ENCODE data around the gene GET4.

GET4 gene

DNA sequence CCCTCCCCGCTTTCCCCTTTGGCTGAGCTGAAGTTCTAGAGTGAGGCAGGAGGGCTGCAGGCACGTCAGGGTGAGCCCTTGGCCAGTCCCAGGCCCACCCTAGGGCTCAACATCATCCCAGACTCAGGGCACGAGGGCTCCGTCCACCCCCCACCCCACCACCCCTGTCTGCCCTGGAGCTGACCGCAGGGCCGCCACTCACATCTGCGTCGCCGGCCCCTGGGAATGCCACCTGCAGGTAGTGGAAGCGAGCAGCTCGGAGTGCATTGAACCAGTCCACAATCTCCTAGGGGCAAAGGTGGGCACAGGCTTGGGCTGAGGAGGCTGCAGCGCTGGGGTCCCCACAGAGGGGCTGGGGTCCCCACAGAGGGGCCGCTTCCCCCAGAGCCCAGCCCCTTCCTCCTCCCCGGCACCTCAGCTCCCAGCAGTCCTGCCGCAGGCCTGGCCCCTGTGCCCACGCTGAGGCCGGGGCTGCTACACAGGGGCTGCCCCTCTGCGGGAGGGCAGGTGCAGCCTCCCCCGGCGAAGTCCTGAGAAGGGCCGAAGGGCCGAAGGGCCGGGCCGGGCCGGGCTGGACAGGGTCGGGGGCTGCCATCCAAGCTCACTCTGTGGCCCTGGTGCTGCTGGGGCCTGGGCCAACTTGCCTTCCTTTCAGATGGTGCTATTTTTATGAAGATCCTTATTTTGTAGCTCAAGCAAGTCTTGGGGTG, 24.1 kb downstream of the GET4 start:
- DNase-seq (ENCODE audit: low spot score), result no peak

DNA sequence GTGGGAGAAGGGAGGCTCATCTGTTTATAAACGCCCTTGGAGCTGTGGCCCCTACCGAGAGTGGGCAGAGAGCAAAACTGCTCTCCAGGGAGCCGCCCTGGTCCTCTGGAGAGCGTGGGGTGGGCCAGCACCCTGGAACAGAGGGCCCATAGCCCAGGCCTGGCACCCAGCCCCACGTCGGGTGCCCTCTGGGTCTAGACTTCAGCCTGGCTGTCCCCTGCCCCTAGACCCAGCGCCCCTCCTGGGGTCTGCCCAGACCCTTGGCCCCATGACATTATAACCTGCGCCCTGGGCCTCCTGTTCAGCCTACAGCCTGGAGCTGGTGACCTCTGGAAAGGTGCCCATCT, 24.7 kb downstream of the GET4 start:
- no peak for DNase-seq (ENCODE audit: low spot score)

- DNase-seq (ENCODE audit: low spot score), result peak; percentile 95
These were observed 25.2 kb downstream of the GET4 start for GRCh38 chr7:901388-902154.

- DNase-seq (ENCODE audit: low spot score), result no peak
These were observed 26.6 kb downstream of the GET4 start for GRCh38 chr7:902996-903395.

GRCh38 chr7:903921-904755, 27.8 kb downstream of the GET4 start:
- no peak for DNase-seq (ENCODE audit: low spot score)

- no peak for DNase-seq (ENCODE audit: low spot score)
These were observed 28.5 kb downstream of the GET4 start for GRCh38 chr7:904847-905246.

GRCh38 chr7:906776-907157, 30.4 kb downstream of the GET4 start:
- no peak for DNase-seq (ENCODE audit: low spot score)

DNA sequence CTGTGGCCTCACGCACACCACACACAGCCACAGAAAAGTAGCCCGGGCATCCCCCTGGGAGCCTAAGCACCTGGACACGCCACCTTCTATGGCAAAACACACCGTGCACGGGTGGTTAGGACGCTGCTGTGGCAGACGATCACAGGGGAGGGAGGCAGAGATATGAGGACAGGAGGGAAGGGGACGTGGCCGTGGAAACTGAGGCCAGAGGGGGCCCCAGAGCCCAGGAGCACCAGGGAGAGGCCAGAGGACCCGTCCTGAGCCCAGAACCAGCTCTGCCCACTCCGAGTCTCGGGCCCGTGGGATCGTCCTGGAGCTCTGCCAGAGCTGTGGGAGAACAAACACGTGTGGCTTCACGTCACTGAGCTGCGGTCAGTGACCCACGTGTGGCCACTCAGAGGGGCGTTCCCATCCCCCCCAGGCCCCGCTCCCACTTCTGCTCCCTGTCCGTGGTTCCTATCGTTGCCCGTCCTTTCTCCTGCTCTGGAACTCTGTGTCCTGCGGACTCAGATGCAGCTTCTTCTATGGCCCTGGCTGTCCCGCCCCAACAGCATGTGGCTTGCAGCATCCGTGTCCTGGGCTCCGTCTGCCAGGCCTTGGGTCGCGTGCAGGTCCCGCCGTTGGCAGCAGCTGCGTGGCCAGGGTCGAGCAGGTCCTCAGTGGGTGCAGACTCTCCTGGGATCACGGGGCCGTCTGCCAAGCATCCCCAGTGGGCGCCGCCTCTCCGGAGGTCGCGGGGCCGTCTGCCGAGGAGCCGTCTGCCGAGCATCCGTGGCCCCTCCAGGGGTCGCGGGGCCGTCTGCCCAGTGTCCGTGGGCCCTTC, 31.0 kb downstream of the GET4 start:
- no peak for DNase-seq (ENCODE audit: low spot score)

DNA sequence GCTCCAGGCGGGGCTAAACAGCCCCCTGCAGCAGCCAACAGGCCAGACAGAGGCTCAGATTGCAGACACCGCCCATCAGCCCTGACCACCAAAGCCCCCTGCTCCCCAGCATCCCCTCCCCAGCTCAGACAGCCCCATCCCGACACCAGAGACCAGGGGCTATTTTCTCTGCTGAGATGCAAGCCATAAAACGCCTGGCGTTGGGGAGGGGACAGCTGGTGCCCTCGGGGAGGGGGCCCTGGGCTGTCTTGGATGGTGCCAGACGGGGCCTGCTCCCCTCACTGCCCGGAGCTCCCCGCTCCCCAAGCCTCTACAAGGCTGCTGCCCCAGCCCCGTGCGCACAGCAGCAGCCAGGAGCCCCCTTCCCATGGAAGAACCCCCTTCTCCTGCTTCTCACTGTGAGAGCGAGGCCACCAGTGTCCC, 31.8 kb downstream of the GET4 start:
- DNase-seq (ENCODE audit: low spot score), result no peak

- peak; percentile 85 for DNase-seq (ENCODE audit: low spot score)
These were observed 32.4 kb downstream of the GET4 start for GRCh38 chr7:908591-909357.

- DNase-seq (ENCODE audit: low spot score), result no peak
These were observed 33.3 kb downstream of the GET4 start for GRCh38 chr7:909358-910329.

DNA sequence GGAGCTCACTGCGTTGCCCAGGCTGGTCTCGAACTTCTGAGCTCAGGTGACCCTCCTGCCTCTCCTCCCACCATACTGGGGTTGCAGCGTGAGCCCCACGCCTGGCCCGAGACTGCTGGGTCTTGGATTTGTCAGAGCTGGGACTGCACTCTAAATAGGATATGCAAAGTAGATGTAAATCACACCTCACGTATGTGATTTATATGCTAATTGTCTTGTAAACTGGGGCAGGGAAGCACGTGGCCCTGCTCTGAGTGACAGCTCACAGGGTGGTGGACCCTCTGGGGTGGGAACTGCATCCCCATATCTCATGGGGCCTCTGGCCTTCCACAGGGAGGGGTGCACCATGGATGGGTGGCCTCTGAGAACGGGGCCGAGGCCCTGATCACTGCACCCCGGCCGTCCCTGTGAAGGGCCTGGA, 34.1 kb downstream of the GET4 start:
- no peak for DNase-seq (ENCODE audit: low spot score)

- DNase-seq (ENCODE audit: low spot score), result no peak
These were observed 34.6 kb downstream of the GET4 start for GRCh38 chr7:910931-911431.

DNA sequence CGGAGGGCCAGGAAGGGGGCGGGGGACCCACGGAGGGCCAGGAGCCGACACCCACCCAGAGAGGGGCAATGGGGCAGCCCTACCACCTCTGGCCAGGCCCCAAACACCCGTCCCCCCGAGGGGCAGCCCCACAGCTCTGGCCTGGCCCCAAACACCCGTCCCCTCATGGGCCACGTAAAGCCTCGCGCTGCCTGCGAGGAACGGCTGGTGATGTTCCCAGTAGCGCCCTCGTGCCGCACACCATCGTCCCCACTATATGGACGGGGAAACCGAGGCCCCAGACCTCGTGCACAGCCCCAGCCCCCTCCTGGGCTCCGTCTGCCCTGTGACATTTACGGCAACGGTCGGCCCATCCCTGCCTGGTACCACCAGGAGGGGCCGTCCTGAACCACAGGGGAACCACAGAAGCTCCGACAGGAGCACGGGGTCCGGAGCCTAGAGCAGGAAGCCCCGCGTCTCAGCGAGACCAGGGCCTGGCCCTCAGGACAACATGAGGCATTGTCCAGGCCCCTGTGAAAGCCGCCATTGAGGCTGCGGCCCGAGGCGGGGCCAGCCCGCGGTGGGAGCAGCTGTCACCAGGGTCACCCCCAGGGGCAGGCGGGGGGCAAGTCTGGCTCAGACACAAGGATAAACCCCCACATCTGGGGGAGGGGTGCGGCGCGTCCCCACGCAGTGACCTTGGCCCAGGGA, 35.6 kb downstream of the GET4 start:
- DNase-seq (ENCODE audit: low spot score), result no peak

DNA sequence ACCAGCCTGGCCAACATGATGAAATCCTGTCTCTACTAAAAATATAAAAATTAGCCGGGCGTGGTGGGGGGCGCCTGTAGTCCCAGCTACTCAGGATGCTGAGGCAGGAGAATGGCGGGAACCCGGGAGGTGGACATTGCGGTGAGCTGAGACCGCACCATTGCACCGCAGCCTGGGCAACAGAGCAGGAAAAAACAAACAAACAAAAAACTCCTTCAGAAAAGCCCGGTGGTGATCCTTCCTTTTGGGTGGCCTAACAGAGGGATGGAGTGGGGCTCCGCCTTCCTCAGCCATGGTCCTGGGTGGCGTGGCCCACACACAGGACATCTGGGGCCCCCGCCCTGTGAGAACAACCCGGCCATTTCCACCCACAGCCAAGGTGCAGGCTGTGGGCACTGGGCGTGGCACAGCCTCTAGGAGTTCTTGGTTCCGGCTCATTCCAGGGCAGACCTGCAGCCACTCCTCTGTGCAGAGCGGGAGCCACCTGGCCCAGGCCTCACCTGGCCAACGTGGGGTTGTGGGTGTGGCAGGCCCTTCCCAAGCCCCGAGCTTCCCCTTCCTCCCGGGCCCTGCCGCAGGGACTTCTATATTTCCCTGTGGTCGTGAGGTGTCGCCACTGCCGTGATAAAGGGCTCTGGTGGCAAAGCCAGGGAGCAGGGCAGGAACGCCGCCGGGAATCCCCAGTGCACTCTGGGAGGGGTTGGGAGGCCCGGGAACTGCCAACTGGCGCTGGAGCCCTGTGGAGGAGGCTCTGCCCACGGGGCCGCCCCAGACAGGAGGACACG, 37.6 kb downstream of the GET4 start:
- DNase-seq (ENCODE audit: low spot score), result no peak

DNA sequence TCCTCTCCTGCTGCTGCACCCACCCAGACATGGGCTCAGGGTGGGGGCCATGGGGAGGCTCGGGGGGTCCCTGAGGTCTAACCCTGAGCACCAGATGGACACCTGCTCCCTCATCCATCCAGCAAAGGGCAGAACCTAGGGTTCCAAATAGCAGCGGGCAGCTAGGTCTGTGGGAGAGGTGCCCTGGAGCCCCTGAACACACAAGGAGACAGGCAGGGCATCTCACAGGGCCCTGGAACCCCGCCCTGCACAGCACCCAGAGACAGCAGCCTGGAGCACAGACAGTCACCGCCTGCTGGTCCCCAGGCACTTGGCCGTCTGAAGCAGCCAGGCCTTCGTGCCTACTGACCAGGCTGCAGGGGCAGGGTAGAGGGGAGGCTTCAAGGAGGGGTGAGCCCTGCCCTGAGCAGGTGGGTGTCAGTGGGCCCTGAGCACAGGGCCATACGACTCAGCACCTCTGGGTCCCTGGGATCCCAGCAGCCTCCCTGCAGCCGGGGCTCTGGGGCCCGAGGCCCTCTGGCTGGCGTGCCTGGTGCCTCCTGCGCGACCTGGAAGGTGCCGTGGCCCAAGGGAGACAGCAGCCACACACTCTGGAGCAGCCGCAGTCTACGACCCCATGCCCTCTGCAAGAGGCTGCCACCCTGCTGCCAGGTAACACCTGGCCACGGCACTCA, 38.3 kb downstream of the GET4 start:
- no peak for DNase-seq (ENCODE audit: low spot score)

DNA sequence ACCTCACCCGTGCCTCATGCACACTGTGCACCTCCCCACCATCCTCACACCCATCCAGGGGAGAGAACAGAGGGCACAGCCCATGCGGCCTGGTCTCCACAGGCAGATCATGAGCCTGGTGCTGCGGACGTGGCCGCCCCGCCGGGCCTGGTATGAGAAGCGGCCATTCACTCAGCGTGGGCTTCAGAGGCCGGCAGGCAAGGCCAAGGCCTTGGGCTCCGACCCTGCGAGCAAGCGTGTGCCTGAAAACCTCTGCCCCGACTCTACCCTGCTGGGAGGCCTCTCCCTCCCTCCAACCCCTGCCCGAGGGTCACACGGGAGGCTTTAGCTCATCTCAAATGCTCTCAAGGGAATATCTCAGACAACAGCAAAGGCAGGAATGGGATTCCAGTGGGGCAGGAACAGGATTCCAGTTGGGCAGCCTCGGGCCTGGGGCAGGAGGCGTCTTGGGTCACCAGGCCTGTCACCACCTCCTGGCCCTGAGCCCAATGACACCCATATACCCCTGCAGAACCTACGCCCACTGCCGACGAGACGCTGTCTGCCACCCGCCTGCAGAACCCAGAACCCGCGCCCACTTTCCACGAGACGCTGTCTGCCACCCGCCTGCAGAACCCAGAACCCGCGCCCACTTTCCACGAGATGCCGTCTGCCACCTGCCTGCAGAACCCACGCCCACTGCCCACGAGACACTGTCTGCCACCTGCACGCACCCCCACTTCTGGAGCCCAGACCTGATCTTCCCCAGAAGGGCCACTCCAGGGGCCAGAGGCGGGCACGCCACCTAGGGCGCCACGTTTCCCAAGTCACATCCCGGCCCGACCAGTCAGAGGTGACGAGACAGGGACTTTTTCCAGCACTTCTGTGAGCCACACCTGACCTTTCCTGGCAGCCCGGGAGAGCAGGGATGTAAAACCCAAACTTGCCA, 39.2 kb downstream of the GET4 start:
- no peak for DNase-seq (ENCODE audit: low spot score)

Measured in ecto neural progenitor cell (in vitro differentiated cells).